WERI-Rb-1 (cell line): ENCODE results near the gene CALHM2.

ENCODE experiments used
- DNase-seq: peaks from one replicate; pipeline ENCODE4 v3.0.0-alpha.2; 2020
- H3K27ac ChIP-seq: fragments of 250-450 bp; sonication (Bioruptor Pico); 2 replicates; pipeline ENCODE4 v1.5.1; 2020; ENCODE audit warnings: mild to moderate bottlenecking, moderate library complexity
- H3K27me3 ChIP-seq: fragments of 250-450 bp; sonication (Bioruptor Pico); 2 replicates; pipeline ENCODE4 v1.5.1; 2021; ENCODE audit warnings: mild to moderate bottlenecking, low read depth, moderate library complexity; ENCODE audit not compliant: insufficient read depth, severe bottlenecking
- H3K36me3 ChIP-seq: fragments of 250-450 bp; sonication (Bioruptor Pico); 2 replicates; pipeline ENCODE4 v1.5.1; 2020; ENCODE audit warnings: mild to moderate bottlenecking, moderate library complexity
- H3K4me3 ChIP-seq: 2 replicates; pipeline ENCODE4 v1.5.1; 2011; ENCODE audit warnings: low read depth, mild to moderate bottlenecking, control low read depth, low read length
- H3K9me3 ChIP-seq: fragments of 250-450 bp; sonication (Bioruptor Pico); 2 replicates; pipeline ENCODE4 v1.5.1; 2021; ENCODE audit warnings: mild to moderate bottlenecking, moderate library complexity; ENCODE audit not compliant: severe bottlenecking
- CTCF ChIP-seq: IDR thresholded peaks from 2 replicates; pipeline ENCODE4 v1.5.1; 2011; ENCODE audit warnings: low read depth, mild to moderate bottlenecking, control low read depth, inconsistent platforms, low read length

Gene CALHM2

DNA sequence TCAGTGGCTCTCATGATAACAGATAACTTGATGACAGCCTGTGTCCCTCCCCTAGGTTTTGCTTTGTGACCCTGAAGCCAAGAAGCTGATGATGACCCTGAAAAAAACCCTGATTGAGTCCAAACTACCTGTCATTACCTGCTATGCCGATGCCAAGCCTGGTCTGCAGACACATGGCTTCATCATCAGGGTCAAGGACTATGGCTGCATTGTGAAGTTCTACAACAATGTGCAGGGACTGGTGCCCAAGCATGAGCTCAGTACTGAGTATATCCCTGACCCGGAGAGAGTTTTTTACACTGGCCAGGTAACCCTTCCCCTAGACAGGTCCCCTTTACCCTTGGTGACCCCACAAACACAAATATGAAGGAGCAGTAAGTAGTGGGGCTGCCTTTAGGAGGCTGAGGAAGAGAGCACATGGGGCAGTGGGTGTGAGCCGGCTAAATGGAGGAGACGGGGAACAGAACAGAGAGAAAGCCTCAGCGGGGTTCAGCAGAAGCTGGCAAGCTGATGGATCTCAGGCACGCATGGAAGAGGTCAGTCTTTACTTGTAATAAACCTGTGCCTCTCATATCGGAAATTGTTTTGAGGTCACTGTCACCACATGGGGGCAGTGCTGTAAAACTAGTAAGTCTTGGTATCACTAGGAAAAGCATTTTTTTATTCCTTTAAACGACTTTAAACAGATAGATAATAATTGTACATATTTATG, 35.6 kb downstream of the CALHM2 start:
- Histone ChIP-seq H3K36me3 (peaks cover 93% of the 10 kb centered on the region), H3K27ac (no peak overlapping the region), H3K27me3 (no peaks in the 10 kb centered on the region), H3K9me3 (no peaks in the 10 kb centered on the region), H3K4me3 (no peak overlapping the region)
- TF ChIP-seq CTCF, result peak; percentile 51
- peak; percentile 71 for DNase-seq

GRCh38 chr10:103415581-103415980, 36.6 kb downstream of the CALHM2 start:
- DNase-seq, result no peak
- no peaks in the 10 kb centered on the region for H3K9me3 ChIP-seq
- H3K27ac ChIP-seq, result peak overlapping the region; percentile 36; the same call in 1 of the 2 replicates
- peaks cover 96% of the 10 kb centered on the region for H3K36me3 ChIP-seq
- no peak for TF ChIP-seq CTCF
- no peaks in the 10 kb centered on the region for H3K27me3 ChIP-seq
- no peak overlapping the region for H3K4me3 ChIP-seq

DNA sequence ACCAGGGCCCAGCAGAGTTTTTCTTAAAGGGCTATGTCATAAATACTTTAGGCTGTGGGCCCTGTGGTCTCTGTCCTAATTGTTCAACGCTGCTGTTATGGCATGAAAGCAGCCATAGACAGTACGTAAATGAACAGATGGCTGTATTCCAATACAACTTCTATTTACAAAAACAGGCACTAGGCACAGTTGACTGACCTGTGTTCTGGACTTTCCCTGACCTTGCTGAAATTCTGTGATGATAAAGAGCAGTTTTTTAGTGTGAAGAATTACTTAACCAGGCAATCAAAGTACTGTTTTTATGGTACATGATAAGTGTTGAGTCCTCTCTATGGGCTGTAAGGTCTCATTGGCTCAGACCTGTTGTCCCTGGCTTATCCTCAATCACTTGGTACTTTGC, 38.6 kb downstream of the CALHM2 start:
- Histone ChIP-seq H3K36me3 (peaks cover 95% of the 10 kb centered on the region), H3K4me3 (no peak overlapping the region), H3K9me3 (no peaks in the 10 kb centered on the region), H3K27ac (no peak overlapping the region; the same call in 1 of the 2 replicates), H3K27me3 (no peaks in the 10 kb centered on the region)
- no peak for DNase-seq
- no peak for TF ChIP-seq CTCF

GRCh38 chr10:103397191-103397825, 54.9 kb downstream of the CALHM2 start:
- peak overlapping the region; percentile 90 for H3K4me3 ChIP-seq
- H3K27me3 ChIP-seq, result no peaks in the 10 kb centered on the region
- no peaks in the 10 kb centered on the region for H3K9me3 ChIP-seq
- no peak for TF ChIP-seq CTCF
- H3K36me3 ChIP-seq, result peaks cover 53% of the 10 kb centered on the region
- peak overlapping the region; percentile 72 for H3K27ac ChIP-seq
- no peak for DNase-seq

DNA sequence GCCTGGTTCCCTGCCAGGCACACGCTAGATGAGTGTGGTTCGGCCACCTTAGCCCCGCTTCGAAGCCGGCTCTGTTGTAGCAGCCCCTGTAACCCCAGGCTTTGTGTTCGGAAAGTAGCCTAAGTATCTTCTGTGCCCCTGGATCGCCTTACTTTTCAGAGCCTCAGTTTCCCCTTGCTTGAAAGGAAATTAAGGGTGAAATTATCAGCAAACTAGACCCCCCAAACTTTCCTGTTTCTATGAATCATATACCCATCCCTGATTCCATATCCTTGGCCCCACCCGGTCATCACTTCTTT, 55.4 kb downstream of the CALHM2 start:
- Histone ChIP-seq H3K27ac (peak overlapping the region; percentile 72), H3K4me3 (peak overlapping the region; percentile 90), H3K9me3 (no peaks in the 10 kb centered on the region), H3K36me3 (peaks cover 52% of the 10 kb centered on the region), H3K27me3 (no peaks in the 10 kb centered on the region)
- TF ChIP-seq CTCF, result no peak
- no peak for DNase-seq
